Endodermal cell (in vitro differentiated cells): ENCODE results near the gene KLF4. TPM values are rescaled to one million over a fixed set of nuclear protein-coding genes. Genes with fewer than 3 reads are reported as not detected.
"Not testable (repeated sequence)": the region's sequence is repeated elsewhere in the genome, so short reads cannot be mapped to it uniquely, and the experiment has no call there.

ENCODE experiments used
- DNase-seq: peaks from one replicate; pipeline ENCODE4 v3.0.0-alpha.2; 2017
- H3K27ac ChIP-seq: 2 replicates; pipeline ENCODE4 v1.5.1; 2013; ENCODE audit warnings: mild to moderate bottlenecking, low read depth, low read length, moderate library complexity
- H3K27me3 ChIP-seq: 2 replicates; pipeline ENCODE4 v1.6.1; 2013; ENCODE audit warnings: mild to moderate bottlenecking, low read length, moderate library complexity; ENCODE audit not compliant: insufficient read depth, control insufficient read depth, poor library complexity, severe bottlenecking
- H3K36me3 ChIP-seq: 2 replicates; pipeline ENCODE4 v1.7.0; 2013; ENCODE audit warnings: mild to moderate bottlenecking, low read length, moderate library complexity; ENCODE audit not compliant: control insufficient read depth, insufficient read depth
- H3K4me1 ChIP-seq: one replicate; pipeline ENCODE4 v1.7.0; 2013; ENCODE audit warnings: low read length; ENCODE audit not compliant: control insufficient read depth, insufficient read depth
- H3K4me3 ChIP-seq: 2 replicates; pipeline ENCODE4 v1.5.1; 2013; ENCODE audit warnings: mild to moderate bottlenecking, low read length, moderate library complexity
- H3K9ac ChIP-seq: 2 replicates; pipeline ENCODE4 v1.6.1; 2013; ENCODE audit warnings: mild to moderate bottlenecking, low read length, moderate library complexity; ENCODE audit not compliant: poor library complexity, severe bottlenecking; ENCODE audit errors: extremely low read depth
- H3K9me3 ChIP-seq: 2 replicates; pipeline ENCODE4 v1.6.1; 2013; ENCODE audit warnings: mild to moderate bottlenecking, low read length, moderate library complexity; ENCODE audit not compliant: control insufficient read depth
- H3K27ac Mint-ChIP-seq: 2 replicates; pipeline ENCODE4 v1.8.0; 2020; ENCODE audit warnings: mixed read lengths
- H3K27me3 Mint-ChIP-seq: 2 replicates; pipeline ENCODE4 v1.8.0; 2021; ENCODE audit warnings: mild to moderate bottlenecking, mixed read lengths; ENCODE audit not compliant: insufficient read depth
- H3K36me3 Mint-ChIP-seq: 2 replicates; pipeline ENCODE4 v1.8.0; 2020; ENCODE audit warnings: low read depth, mixed read lengths
- H3K4me1 Mint-ChIP-seq: 2 replicates; pipeline ENCODE4 v1.8.0; 2020; ENCODE audit warnings: mixed read lengths
- H3K4me3 Mint-ChIP-seq: 2 replicates; pipeline ENCODE4 v1.8.0; 2020; ENCODE audit warnings: mild to moderate bottlenecking, moderate library complexity, mixed read lengths
- H3K9me3 Mint-ChIP-seq: 2 replicates; pipeline ENCODE4 v1.8.0; 2020; ENCODE audit warnings: mild to moderate bottlenecking, mixed read lengths
- WGBS, 2 experiments: methylation state at CpG; one replicate each; pipeline versions ENCODE4 v1.1.5 to v1.1.7; 2013; ENCODE audit warnings: missing lambda C conversion rate in 2 of 2, mixed read lengths in 1 of 2; ENCODE audit not compliant: insufficient coverage in 1 of 2, insufficient read length in 1 of 2; 5-methylcytosine and 5-hydroxymethylcytosine counted together
- total RNA-seq, 2 donors: library from RNA; stranded (reverse); fragmentation: NEBNext Ultra II Directional in 1 of 2; extraction: Animal tissue kit (Norgen Biotek cat#: 25700) in 1 of 2; gene quantifications; 2 replicates in 1 of 2; 3 replicates in 1 of 2; pipeline ENCODE4 v1.2.1, GENCODE V29; 2021
- TF ChIP-seq, protein P1 (sequence below): fragments of 200-600 bp; sonication (generic); conservative IDR thresholded peaks from 2 replicates; pipeline ENCODE4 v1.5.0; 2021; ENCODE audit warnings: antibody characterized with exemption, mild to moderate bottlenecking

The KLF4 gene
- total RNA-seq, 2 donors from 2014 or later = 1.9 to 2.6 TPM

DNA sequence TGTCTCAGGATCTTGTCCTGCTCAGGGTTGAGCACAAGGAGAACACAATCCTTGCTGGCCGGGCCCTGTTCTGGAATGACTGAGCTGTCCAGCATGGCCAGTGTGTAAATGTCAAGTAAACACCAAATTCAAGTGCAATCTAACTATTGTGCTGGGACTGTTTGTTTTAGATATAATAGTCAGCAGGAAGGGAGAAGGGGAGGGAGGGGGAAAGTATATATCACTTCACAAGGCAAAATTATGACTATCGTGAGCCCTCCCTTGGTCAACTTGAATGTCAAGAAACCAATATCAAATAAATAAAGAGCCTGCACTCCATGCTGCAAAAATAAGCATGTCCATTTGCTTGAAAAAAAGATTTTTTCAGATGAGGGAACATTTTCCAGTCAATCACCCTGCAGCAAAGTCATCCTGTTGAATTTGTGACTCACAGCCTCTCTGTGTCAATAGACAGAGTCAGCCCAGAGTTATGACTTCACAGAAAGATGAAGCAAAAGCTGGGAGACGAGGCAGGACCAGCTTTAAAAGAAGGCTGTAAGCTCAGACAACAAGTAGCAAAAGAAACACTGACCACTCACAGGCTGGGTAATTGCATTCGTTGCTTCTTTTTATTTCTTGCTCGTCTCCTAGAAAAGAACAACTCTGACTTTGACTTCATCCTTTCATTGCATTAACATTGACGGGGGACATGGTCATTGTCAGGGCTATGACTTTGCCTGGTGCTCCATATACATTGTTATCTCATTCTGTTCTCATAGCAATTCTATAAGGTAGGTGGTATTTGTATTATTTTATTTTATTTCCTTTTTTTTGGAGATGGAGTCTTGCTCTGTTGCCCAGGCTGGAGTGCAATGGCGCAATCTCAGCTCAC is 15.3 kb upstream of the KLF4 start:
- Mint-ChIP-seq H3K36me3 (no peaks in the 10 kb centered on the region), H3K9me3 (no peaks in the 10 kb centered on the region), H3K4me3 (no peak overlapping the region), H3K4me1 (peaks cover 2% of the 10 kb centered on the region), H3K27ac (no peak overlapping the region), H3K27me3 (no peaks in the 10 kb centered on the region)
- Histone ChIP-seq H3K36me3 (no peaks in the 10 kb centered on the region), H3K9me3 (no peaks in the 10 kb centered on the region), H3K4me3 (no peak overlapping the region), H3K27ac (no peak overlapping the region), H3K27me3 (no peaks in the 10 kb centered on the region), H3K4me1 (no peaks in the 10 kb centered on the region), H3K9ac (no peak overlapping the region)
- TF ChIP-seq, protein P1, sequence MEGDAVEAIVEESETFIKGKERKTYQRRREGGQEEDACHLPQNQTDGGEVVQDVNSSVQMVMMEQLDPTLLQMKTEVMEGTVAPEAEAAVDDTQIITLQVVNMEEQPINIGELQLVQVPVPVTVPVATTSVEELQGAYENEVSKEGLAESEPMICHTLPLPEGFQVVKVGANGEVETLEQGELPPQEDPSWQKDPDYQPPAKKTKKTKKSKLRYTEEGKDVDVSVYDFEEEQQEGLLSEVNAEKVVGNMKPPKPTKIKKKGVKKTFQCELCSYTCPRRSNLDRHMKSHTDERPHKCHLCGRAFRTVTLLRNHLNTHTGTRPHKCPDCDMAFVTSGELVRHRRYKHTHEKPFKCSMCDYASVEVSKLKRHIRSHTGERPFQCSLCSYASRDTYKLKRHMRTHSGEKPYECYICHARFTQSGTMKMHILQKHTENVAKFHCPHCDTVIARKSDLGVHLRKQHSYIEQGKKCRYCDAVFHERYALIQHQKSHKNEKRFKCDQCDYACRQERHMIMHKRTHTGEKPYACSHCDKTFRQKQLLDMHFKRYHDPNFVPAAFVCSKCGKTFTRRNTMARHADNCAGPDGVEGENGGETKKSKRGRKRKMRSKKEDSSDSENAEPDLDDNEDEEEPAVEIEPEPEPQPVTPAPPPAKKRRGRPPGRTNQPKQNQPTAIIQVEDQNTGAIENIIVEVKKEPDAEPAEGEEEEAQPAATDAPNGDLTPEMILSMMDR = no peak
- WGBS, 2 experiments = 84 to 90% methylated on average over 4 to 7 of the region's 7 CpGs
- DNase-seq = no peak

DNA sequence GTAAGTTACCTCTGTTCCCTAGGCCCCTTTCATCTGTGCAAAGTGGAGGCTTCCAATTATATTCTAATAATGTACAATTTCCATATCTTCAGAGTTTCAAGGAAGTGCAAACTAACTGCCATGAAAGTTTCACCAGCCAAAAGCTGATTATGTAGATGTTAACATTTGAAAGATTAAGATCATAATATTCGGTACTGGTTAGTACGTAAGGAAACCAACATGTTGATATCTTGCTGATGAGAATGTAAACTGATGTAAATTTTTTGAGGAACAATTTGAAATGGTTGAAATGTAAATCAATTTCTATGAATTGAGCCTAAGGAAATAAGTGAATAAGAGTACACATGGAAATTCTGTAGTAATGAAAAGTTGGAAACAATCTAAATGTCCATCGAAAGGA is 12.9 kb upstream of the KLF4 start:
- no peaks in the 10 kb centered on the region for H3K36me3 ChIP-seq
- Mint-ChIP-seq H3K27ac (no peak overlapping the region), H3K4me1 (peaks cover 9% of the 10 kb centered on the region), H3K36me3 (no peaks in the 10 kb centered on the region), H3K9me3 (no peaks in the 10 kb centered on the region), H3K27me3 (no peaks in the 10 kb centered on the region), H3K4me3 (no peak overlapping the region)
- H3K9ac ChIP-seq = no peak overlapping the region
- 96 to 98% methylated on average over 3 of the region's 3 CpGs for WGBS, 2 experiments
- no peak for DNase-seq
- H3K4me1 ChIP-seq = no peaks in the 10 kb centered on the region
- H3K9me3 ChIP-seq = no peaks in the 10 kb centered on the region
- H3K27me3 ChIP-seq = no peaks in the 10 kb centered on the region
- H3K4me3 ChIP-seq = no peak overlapping the region
- TF ChIP-seq, protein P1 = no peak
- no peak overlapping the region for H3K27ac ChIP-seq

DNA sequence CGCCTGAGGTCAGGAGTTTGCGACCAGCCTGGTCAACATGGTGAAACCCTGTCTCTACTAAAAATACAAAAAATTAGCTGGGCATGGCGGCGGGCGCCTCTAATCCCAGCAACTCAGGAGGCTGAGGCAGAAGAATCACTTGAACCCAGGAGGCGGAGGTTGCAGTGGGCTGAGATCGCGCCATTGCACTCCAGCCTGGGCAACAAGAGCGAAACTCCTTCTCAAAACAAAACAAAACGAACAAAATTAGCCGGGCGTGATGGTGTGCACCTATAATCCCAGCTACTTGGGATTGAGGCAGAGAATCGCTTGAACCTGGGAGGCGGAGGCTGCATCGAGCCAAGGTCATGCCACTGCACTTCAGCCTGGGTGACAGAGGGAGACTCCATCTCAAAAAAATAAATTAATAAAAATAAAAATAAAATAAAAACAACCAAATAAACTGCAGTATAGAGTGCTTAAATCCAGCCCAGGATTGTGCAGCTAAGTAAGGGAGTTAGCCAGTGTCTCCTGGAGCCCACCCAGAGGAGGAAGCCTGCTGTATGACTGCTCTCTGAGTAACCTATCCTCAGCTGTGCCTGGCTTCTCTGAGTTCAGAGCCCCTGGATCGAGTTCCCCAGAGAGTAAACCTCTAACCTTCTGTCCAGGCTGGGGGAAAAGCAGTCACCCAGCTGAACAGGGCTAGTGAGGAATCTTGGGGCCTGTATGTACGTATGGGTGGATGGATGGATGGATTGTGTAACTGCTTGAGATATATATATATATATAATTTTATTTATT is 11.0 kb upstream of the KLF4 start:
- H3K27me3 Mint-ChIP-seq, H3K4me3 Mint-ChIP-seq, DNase-seq, H3K4me3 ChIP-seq, H3K36me3 Mint-ChIP-seq, H3K9me3 ChIP-seq, H3K27ac ChIP-seq, H3K36me3 ChIP-seq, H3K9ac ChIP-seq, H3K27me3 ChIP-seq, H3K4me1 ChIP-seq, H3K9me3 Mint-ChIP-seq, H3K27ac Mint-ChIP-seq: not testable (repeated sequence)
- WGBS, 2 experiments = 95 to 96% methylated on average over 11 to 16 of the region's 17 CpGs
- peaks cover 13% of the 10 kb centered on the region for H3K4me1 Mint-ChIP-seq
